Neuronal stem cell (in vitro differentiated cells): Measurements from ENCODE around the gene PDGFD.

Experiments
- DNase-seq: peaks from one replicate; pipeline ENCODE4 v3.0.0-alpha.2; 2013; ENCODE audit warnings: low spot score
- H2AFZ ChIP-seq: one replicate; pipeline ENCODE4 v1.6.1; 2013; ENCODE audit warnings: mild to moderate bottlenecking, low read length, inconsistent platforms
- H2AK5ac ChIP-seq: 2 replicates; pipeline ENCODE4 v1.6.1; 2013; ENCODE audit warnings: low read depth, mild to moderate bottlenecking, inconsistent platforms, low read length, moderate library complexity, mixed read lengths
- H2BK120ac ChIP-seq: 2 replicates; pipeline ENCODE4 v1.6.1; 2013; ENCODE audit warnings: low read depth, mild to moderate bottlenecking, inconsistent platforms, low read length, moderate library complexity, mixed read lengths
- H2BK12ac ChIP-seq: one replicate; pipeline ENCODE4 v1.6.1; 2013; ENCODE audit warnings: low read length, inconsistent platforms
- H2BK15ac ChIP-seq: 2 replicates; pipeline ENCODE4 v1.6.1; 2013; ENCODE audit warnings: mild to moderate bottlenecking, low read length, inconsistent platforms, mixed read lengths
- H2BK5ac ChIP-seq: one replicate; pipeline ENCODE4 v1.6.1; 2013; ENCODE audit warnings: inconsistent platforms, mild to moderate bottlenecking, low read length, moderate library complexity
- H3K14ac ChIP-seq: one replicate; pipeline ENCODE4 v1.6.1; 2013; ENCODE audit warnings: low read length, inconsistent platforms
- H3K18ac ChIP-seq: 2 replicates; pipeline ENCODE4 v1.6.1; 2013; ENCODE audit warnings: low read length, inconsistent platforms
- H3K23ac ChIP-seq: 2 replicates; pipeline ENCODE4 v1.6.1; 2013; ENCODE audit warnings: low read depth, mild to moderate bottlenecking, mixed read lengths, low read length, inconsistent platforms; ENCODE audit not compliant: poor library complexity
- H3K27ac ChIP-seq: replicated peaks from 3 replicates; pipeline ENCODE4 v1.5.1; 2013; ENCODE audit warnings: low read length, inconsistent platforms
- H3K27me3 ChIP-seq, 3 experiments: 2 replicates each; pipeline ENCODE4 v1.6.1; 2013; ENCODE audit warnings: low read length in 3 of 3, mild to moderate bottlenecking in 2 of 3, inconsistent platforms in 1 of 3, low read depth in 1 of 3, mixed read lengths in 1 of 3, moderate library complexity in 1 of 3; ENCODE audit not compliant: control insufficient read depth in 3 of 3, insufficient read depth in 3 of 3
- H3K36me3 ChIP-seq, 2 donors: replicated peaks in 1 of 2; 2 replicates each; pipeline ENCODE4 v1.6.1; 2013; ENCODE audit warnings: low read length in 2 of 2; ENCODE audit not compliant: control insufficient read depth in 2 of 2, insufficient read depth in 2 of 2
- H3K4ac ChIP-seq: 2 replicates; pipeline ENCODE4 v1.6.1; 2013; ENCODE audit warnings: inconsistent platforms, mild to moderate bottlenecking, low read length, moderate library complexity
- H3K4me1 ChIP-seq, 2 donors: 1 replicate in 1 of 2; 2 replicates in 1 of 2; pipeline ENCODE4 v1.6.1; 2013; ENCODE audit warnings: low read length in 2 of 2, low read depth in 1 of 2; ENCODE audit not compliant: control insufficient read depth in 2 of 2, insufficient read depth in 1 of 2
- H3K4me2 ChIP-seq: one replicate; pipeline ENCODE4 v1.6.1; 2013; ENCODE audit warnings: mild to moderate bottlenecking, low read length, inconsistent platforms; ENCODE audit not compliant: insufficient read depth, poor library complexity, severe bottlenecking
- H3K4me3 ChIP-seq, 2 donors: 2 replicates each; pipeline ENCODE4 v1.5.1; 2013; ENCODE audit warnings: low read length in 2 of 2, mild to moderate bottlenecking in 2 of 2, inconsistent platforms in 1 of 2, moderate library complexity in 1 of 2
- H3K79me1 ChIP-seq: one replicate; pipeline ENCODE4 v1.6.1; 2013; ENCODE audit warnings: low read depth, mild to moderate bottlenecking, inconsistent platforms, low read length, moderate library complexity
- H3K9ac ChIP-seq: one replicate; pipeline ENCODE4 v1.6.1; 2013; ENCODE audit warnings: mild to moderate bottlenecking, low read depth, low read length, inconsistent platforms; ENCODE audit not compliant: poor library complexity
- H3K9me3 ChIP-seq, 2 donors: replicated peaks in 1 of 2; 2 replicates each; pipeline versions ENCODE3 to v1.6.1; 2013; ENCODE audit warnings: low read length in 2 of 2, mild to moderate bottlenecking in 2 of 2, inconsistent platforms in 1 of 2, low read depth in 1 of 2, mixed read lengths in 1 of 2, moderate library complexity in 1 of 2; ENCODE audit not compliant: control insufficient read depth in 2 of 2, insufficient read depth in 1 of 2
- H4K8ac ChIP-seq: one replicate; pipeline ENCODE4 v1.6.1; 2013; ENCODE audit warnings: low read depth, mild to moderate bottlenecking, inconsistent platforms, low read length, moderate library complexity
- H4K91ac ChIP-seq: one replicate; pipeline ENCODE4 v1.6.1; 2013; ENCODE audit warnings: low read length, low read depth, mild to moderate bottlenecking, inconsistent platforms; ENCODE audit not compliant: poor library complexity
- WGBS, 2 donors: extraction: QIAGEN DNeasy Blood & Tissue Kit; methylation state at CpG; one replicate each; pipeline ENCODE4 v1.1.7; 2013; ENCODE audit warnings: missing lambda C conversion rate in 2 of 2, mixed read lengths in 1 of 2; ENCODE audit not compliant: insufficient read length in 2 of 2, insufficient replicate concordance in 1 of 2; ENCODE audit errors: extremely low coverage in 2 of 2; 5-methylcytosine and 5-hydroxymethylcytosine counted together

PDGFD gene

GRCh38 chr11:104098555-104098954 lies 65.4 kb downstream of the PDGFD start:
- Histone ChIP-seq H4K91ac (no peak overlapping the region), H2BK12ac (no peak overlapping the region), H2AFZ (no peak overlapping the region), H2BK15ac (no peak overlapping the region), H4K8ac (no peak overlapping the region), H3K14ac (no peak overlapping the region), H2BK120ac (no peak overlapping the region), H2BK5ac (no peak overlapping the region), H3K27me3 (no peaks in the 10 kb centered on the region), H3K4ac (no peak overlapping the region), H3K18ac (no peak overlapping the region), H3K79me1 (no peaks in the 10 kb centered on the region), H3K4me2 (no peak overlapping the region), H3K27ac (no peak overlapping the region), H2AK5ac (no peak overlapping the region), H3K9ac (no peak overlapping the region), H3K9me3 (no peaks in the 10 kb centered on the region), H3K4me3 (no peak overlapping the region), H3K36me3 (no peaks in the 10 kb centered on the region), H3K23ac (no peak overlapping the region), H3K4me1 (no peaks in the 10 kb centered on the region)
- DNase-seq, result no peak
- WGBS, 2 donors, result no CpG with 5 or more reads among the region's 3 CpGs

GRCh38 chr11:104098132-104098531 lies 65.8 kb downstream of the PDGFD start:
- H2BK120ac ChIP-seq, result no peak overlapping the region
- no peak overlapping the region for H3K14ac ChIP-seq
- H3K9me3 ChIP-seq, result no peaks in the 10 kb centered on the region
- H2BK12ac ChIP-seq, result no peak overlapping the region
- no peak overlapping the region for H2BK5ac ChIP-seq
- H3K9ac ChIP-seq, result no peak overlapping the region
- H4K8ac ChIP-seq, result no peak overlapping the region
- no peak overlapping the region for H3K4me3 ChIP-seq
- H2AFZ ChIP-seq, result no peak overlapping the region
- H3K4me2 ChIP-seq, result no peak overlapping the region
- no peak overlapping the region for H2BK15ac ChIP-seq
- H3K79me1 ChIP-seq, result no peaks in the 10 kb centered on the region
- no peak for DNase-seq
- H4K91ac ChIP-seq, result no peak overlapping the region
- WGBS, 2 donors, result no CpG with 5 or more reads among the region's 1 CpG
- no peak overlapping the region for H2AK5ac ChIP-seq
- no peak overlapping the region for H3K27ac ChIP-seq
- no peak overlapping the region for H3K18ac ChIP-seq
- no peaks in the 10 kb centered on the region for H3K27me3 ChIP-seq
- no peaks in the 10 kb centered on the region for H3K36me3 ChIP-seq
- H3K4me1 ChIP-seq, result no peaks in the 10 kb centered on the region
- H3K23ac ChIP-seq, result no peak overlapping the region
- H3K4ac ChIP-seq, result no peak overlapping the region

GRCh38 chr11:104096900-104097299 lies 67.0 kb downstream of the PDGFD start:
- no peaks in the 10 kb centered on the region for H3K27me3 ChIP-seq
- H2BK5ac ChIP-seq, result no peak overlapping the region
- H2AK5ac ChIP-seq, result no peak overlapping the region
- H2BK12ac ChIP-seq, result no peak overlapping the region
- no peak overlapping the region for H3K23ac ChIP-seq
- DNase-seq, result no peak
- no peak overlapping the region for H2BK15ac ChIP-seq
- H3K4ac ChIP-seq, result no peak overlapping the region
- H4K8ac ChIP-seq, result no peak overlapping the region
- no peaks in the 10 kb centered on the region for H3K9me3 ChIP-seq
- no CpG with 5 or more reads among the region's 4 CpGs for WGBS, 2 donors
- no peak overlapping the region for H3K27ac ChIP-seq
- no peak overlapping the region for H3K14ac ChIP-seq
- no peak overlapping the region for H4K91ac ChIP-seq
- H3K18ac ChIP-seq, result no peak overlapping the region
- no peak overlapping the region for H3K4me3 ChIP-seq
- H3K36me3 ChIP-seq, result no peaks in the 10 kb centered on the region
- H3K4me1 ChIP-seq, result no peaks in the 10 kb centered on the region
- H2BK120ac ChIP-seq, result no peak overlapping the region
- no peak overlapping the region for H3K4me2 ChIP-seq
- H3K9ac ChIP-seq, result no peak overlapping the region
- no peaks in the 10 kb centered on the region for H3K79me1 ChIP-seq
- H2AFZ ChIP-seq, result no peak overlapping the region

- no peak overlapping the region for H2BK5ac ChIP-seq
- H3K23ac ChIP-seq, result no peak overlapping the region
- H3K4me3 ChIP-seq, result no peak overlapping the region
- H3K27me3 ChIP-seq, result no peaks in the 10 kb centered on the region
- H3K36me3 ChIP-seq, result no peaks in the 10 kb centered on the region
- no peak overlapping the region for H3K4ac ChIP-seq
- no peak for DNase-seq
- no peak overlapping the region for H3K4me2 ChIP-seq
- no peak overlapping the region for H4K91ac ChIP-seq
- no peak overlapping the region for H2BK15ac ChIP-seq
- no peak overlapping the region for H3K27ac ChIP-seq
- no peak overlapping the region for H2AK5ac ChIP-seq
- H3K79me1 ChIP-seq, result no peaks in the 10 kb centered on the region
- H3K14ac ChIP-seq, result no peak overlapping the region
- H3K9me3 ChIP-seq, result no peaks in the 10 kb centered on the region
- H4K8ac ChIP-seq, result no peak overlapping the region
- no peak overlapping the region for H2BK120ac ChIP-seq
- H3K9ac ChIP-seq, result no peak overlapping the region
- no peak overlapping the region for H2BK12ac ChIP-seq
- H3K18ac ChIP-seq, result no peak overlapping the region
- H3K4me1 ChIP-seq, result no peaks in the 10 kb centered on the region
- H2AFZ ChIP-seq, result no peak overlapping the region
Measured at GRCh38 chr11:104095791-104096190, 68.2 kb downstream of the PDGFD start.
